Lung (tissue), 12 donors: Measurements from ENCODE around the gene C1orf210. TPM values are rescaled to one million over a fixed set of nuclear protein-coding genes. Genes with fewer than 3 reads are reported as not detected.
A peak's percentile ranks its signal among the peaks of the same experiment; 100 is the strongest.

ENCODE experiments used
- ATAC-seq: fragments of 200-7000 bp; cut with Tn5 transposase; one replicate; pipeline ENCODE4 v1.9.1; 2020; ENCODE audit warnings: moderate number of reproducible peaks; ENCODE audit not compliant: insufficient read depth, low FRiP score
- DNase-seq, 3 donors: peaks; one replicate each; pipeline ENCODE4 v3.0.0-alpha.2; 2013 to 2017
- H3K27ac ChIP-seq, 2 donors: one replicate each; pipeline ENCODE4 v1.5.1; 2013; ENCODE audit warnings: mild to moderate bottlenecking in 2 of 2, moderate library complexity in 2 of 2, control low read depth in 1 of 2, inconsistent platforms in 1 of 2, low read depth in 1 of 2, low read length in 1 of 2
- H3K27me3 ChIP-seq, 3 donors: one replicate each; pipeline ENCODE4 v1.5.1; 2013; ENCODE audit warnings: low read length in 2 of 3; ENCODE audit not compliant: control insufficient read depth in 3 of 3, insufficient read depth in 3 of 3
- H3K36me3 ChIP-seq, 4 donors: one replicate each; pipeline ENCODE4 v1.5.1; 2013; ENCODE audit warnings: low read length in 4 of 4, mild to moderate bottlenecking in 1 of 4, moderate library complexity in 1 of 4; ENCODE audit not compliant: control insufficient read depth in 4 of 4, insufficient read depth in 4 of 4
- H3K4me1 ChIP-seq, 5 donors: one replicate each; pipeline ENCODE4 v1.5.1; 2013; ENCODE audit warnings: low read length in 5 of 5, mild to moderate bottlenecking in 2 of 5, moderate library complexity in 1 of 5; ENCODE audit not compliant: control insufficient read depth in 5 of 5, insufficient read depth in 5 of 5
- H3K4me3 ChIP-seq: one replicate; pipeline ENCODE4 v1.5.1; 2013; ENCODE audit warnings: mild to moderate bottlenecking, control low read depth, moderate library complexity
- H3K9ac ChIP-seq, 2 donors: one replicate each; pipeline ENCODE4 v1.5.1; 2013; ENCODE audit warnings: low read length in 2 of 2, control low read depth in 1 of 2; ENCODE audit not compliant: insufficient read depth in 1 of 2
- H3K9me3 ChIP-seq, 4 donors: one replicate each; pipeline ENCODE4 v1.5.1; 2013; ENCODE audit warnings: low read length in 3 of 4, mild to moderate bottlenecking in 1 of 4, moderate library complexity in 1 of 4; ENCODE audit not compliant: control insufficient read depth in 4 of 4, insufficient read depth in 3 of 4
- WGBS, 2 donors: extraction: QIAGEN DNeasy Blood & Tissue Kit; methylation state at CpG; one replicate each; pipeline ENCODE4 v1.1.7; 2013; 5-methylcytosine and 5-hydroxymethylcytosine counted together
- polyA plus RNA-seq, 2 donors: library from polyadenylated mRNA; stranded (reverse); fragments of 200-250 nt; gene quantifications; one replicate each; pipeline ENCODE4 v1.2.1, GENCODE V29; 2013
- total RNA-seq, 2 donors: library from RNA; depleted of rRNA in 1 of 2; stranded (reverse); fragments of >200 nt in 1 of 2; gene quantifications; one replicate each; pipeline ENCODE4 v1.2.1, GENCODE V29; 2014 to 2021
- TF ChIP-seq, protein P1 (sequence below): IDR thresholded peaks from 2 replicates; pipeline ENCODE4 v1.5.1; 2012; ENCODE audit warnings: mild to moderate bottlenecking; ENCODE audit errors: control extremely low read depth, extremely low read depth
- donor health status: control.
- donor health status: control.
- donor health status: Bipolar disorder and iron deficiency.
- donor health status: healthy.
- donor health status: DM: yes; HTN: yes; CAD: no.

C1orf210 gene
- total and polyA plus RNA-seq, 4 donors: 10.4 to 25.9 (median 21.0) TPM

DNA sequence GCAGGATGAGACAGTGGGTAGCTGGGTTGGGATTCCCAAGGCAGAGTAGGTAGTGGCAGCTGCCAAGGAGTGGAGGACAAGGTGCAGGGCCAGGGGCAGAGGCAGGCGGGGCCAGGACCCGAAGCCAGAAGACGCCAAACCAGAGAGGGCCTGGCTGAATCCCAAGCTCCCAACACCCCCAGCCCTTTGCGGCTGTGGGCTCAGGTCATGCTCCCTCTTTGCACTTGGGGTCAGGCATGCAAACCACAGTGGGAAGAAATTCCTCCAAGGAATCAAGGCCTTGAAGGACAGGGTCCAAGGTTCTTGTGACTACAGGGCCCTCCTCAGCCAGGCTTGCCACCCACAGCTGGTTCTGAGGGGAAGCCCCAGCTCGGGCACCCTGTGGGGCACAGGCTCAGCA lies 6.2 kb downstream of the C1orf210 start:
- ATAC-seq (no peak), DNase-seq (no peak)
- H3K27me3 ChIP-seq: no peaks in the 10 kb centered on the region
- no peak overlapping the region for H3K27ac ChIP-seq
- TF ChIP-seq, protein P1, sequence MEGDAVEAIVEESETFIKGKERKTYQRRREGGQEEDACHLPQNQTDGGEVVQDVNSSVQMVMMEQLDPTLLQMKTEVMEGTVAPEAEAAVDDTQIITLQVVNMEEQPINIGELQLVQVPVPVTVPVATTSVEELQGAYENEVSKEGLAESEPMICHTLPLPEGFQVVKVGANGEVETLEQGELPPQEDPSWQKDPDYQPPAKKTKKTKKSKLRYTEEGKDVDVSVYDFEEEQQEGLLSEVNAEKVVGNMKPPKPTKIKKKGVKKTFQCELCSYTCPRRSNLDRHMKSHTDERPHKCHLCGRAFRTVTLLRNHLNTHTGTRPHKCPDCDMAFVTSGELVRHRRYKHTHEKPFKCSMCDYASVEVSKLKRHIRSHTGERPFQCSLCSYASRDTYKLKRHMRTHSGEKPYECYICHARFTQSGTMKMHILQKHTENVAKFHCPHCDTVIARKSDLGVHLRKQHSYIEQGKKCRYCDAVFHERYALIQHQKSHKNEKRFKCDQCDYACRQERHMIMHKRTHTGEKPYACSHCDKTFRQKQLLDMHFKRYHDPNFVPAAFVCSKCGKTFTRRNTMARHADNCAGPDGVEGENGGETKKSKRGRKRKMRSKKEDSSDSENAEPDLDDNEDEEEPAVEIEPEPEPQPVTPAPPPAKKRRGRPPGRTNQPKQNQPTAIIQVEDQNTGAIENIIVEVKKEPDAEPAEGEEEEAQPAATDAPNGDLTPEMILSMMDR: no peak
- no peak overlapping the region for H3K4me3 ChIP-seq
- H3K4me1 ChIP-seq: peaks cover 0 to 14% (median 8%) of the 10 kb centered on the region in 5 donors
- no peak overlapping the region for H3K9ac ChIP-seq
- no peaks in the 10 kb centered on the region for H3K36me3 ChIP-seq
- 86 to 94% methylated on average over 5 of the region's 5 CpGs for WGBS, 2 donors
- H3K9me3 ChIP-seq: no peaks in the 10 kb centered on the region

- 91 to 92% methylated on average over 7 of the region's 7 CpGs for WGBS, 2 donors
These were observed 8.1 kb downstream of the C1orf210 start for GRCh38 chr1:43277116-43277876.

GRCh38 chr1:43276673-43277072 lies 8.7 kb downstream of the C1orf210 start:
- H3K27me3 ChIP-seq: no peaks in the 10 kb centered on the region
- TF ChIP-seq, protein P1: no peak
- ATAC-seq: no peak
- peaks cover 0 to 16% (median 13%) of the 10 kb centered on the region in 5 donors for H3K4me1 ChIP-seq
- no peak overlapping the region for H3K27ac ChIP-seq
- DNase-seq: peak; percentile 39 to 58 (median 40)
- peaks cover 0 to 4% (median 0%) of the 10 kb centered on the region in 4 donors for H3K9me3 ChIP-seq
- no peak overlapping the region for H3K4me3 ChIP-seq
- WGBS, 2 donors: 68 to 71% methylated on average over 7 of the region's 7 CpGs
- H3K36me3 ChIP-seq: peaks cover 0 to 3% (median 0%) of the 10 kb centered on the region in 4 donors
- no peak overlapping the region for H3K9ac ChIP-seq

More at GRCh38 chr1:43277116-43277876, 8.1 kb downstream of the C1orf210 start:
- H3K27me3 ChIP-seq: no peaks in the 10 kb centered on the region
- peaks cover 0 to 16% (median 13%) of the 10 kb centered on the region in 5 donors for H3K4me1 ChIP-seq
- no peak overlapping the region for H3K4me3 ChIP-seq
- TF ChIP-seq, protein P1: no peak
- DNase-seq (no peak), ATAC-seq (no peak)
- H3K27ac ChIP-seq: no peak overlapping the region
- H3K9ac ChIP-seq: no peak overlapping the region
- H3K9me3 ChIP-seq: peaks cover 0 to 4% (median 0%) of the 10 kb centered on the region in 4 donors
- peaks cover 0 to 3% (median 0%) of the 10 kb centered on the region in 4 donors for H3K36me3 ChIP-seq
